GM12872 (cell line): ENCODE measurements around the gene VSTM2L.

ENCODE experiments used
- CTCF ChIP-seq: IDR thresholded peaks from 3 replicates; pipeline ENCODE4 v1.5.1; 2011; ENCODE audit warnings: low read depth, mild to moderate bottlenecking, low read length, moderate library complexity; ENCODE audit not compliant: insufficient read depth

The VSTM2L gene

DNA sequence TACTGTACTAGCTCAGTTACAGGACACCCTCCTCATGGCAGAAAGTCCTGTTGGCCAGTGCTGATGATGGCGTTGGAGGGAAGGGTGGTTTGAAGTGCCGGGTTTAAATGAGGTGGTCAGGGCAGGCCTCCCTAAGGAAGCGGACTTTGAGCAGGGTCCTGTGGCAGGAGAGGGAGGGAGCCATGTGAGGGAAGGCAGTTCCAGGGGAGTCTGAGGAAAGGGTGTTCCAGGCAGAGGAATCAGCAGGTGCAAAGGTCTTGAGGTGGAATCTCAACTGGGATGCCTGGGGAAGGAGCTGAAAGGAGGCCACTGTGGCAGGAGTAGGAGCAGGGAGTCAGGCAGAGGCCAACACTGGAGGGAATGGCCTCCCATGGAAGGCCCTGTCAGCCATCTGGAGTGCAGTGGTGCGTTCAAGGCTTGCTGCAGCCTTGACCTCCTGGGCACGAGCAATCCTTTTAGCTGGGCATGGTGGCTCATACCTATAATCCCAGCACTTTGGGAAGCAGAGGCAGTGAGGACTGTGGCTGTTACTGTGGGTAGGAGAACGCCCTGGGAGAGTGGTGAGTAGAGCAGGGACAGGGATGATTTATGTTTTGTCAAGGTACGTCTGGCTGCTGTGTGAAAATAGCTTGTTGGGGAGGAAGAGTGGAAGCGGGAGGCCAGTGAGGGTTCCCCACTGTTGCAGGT lies 26.2 kb downstream of the VSTM2L start:
- no peak for TF ChIP-seq CTCF

- no peak for TF ChIP-seq CTCF
Measured at GRCh38 chr20:37929683-37930014, 26.7 kb downstream of the VSTM2L start.

DNA sequence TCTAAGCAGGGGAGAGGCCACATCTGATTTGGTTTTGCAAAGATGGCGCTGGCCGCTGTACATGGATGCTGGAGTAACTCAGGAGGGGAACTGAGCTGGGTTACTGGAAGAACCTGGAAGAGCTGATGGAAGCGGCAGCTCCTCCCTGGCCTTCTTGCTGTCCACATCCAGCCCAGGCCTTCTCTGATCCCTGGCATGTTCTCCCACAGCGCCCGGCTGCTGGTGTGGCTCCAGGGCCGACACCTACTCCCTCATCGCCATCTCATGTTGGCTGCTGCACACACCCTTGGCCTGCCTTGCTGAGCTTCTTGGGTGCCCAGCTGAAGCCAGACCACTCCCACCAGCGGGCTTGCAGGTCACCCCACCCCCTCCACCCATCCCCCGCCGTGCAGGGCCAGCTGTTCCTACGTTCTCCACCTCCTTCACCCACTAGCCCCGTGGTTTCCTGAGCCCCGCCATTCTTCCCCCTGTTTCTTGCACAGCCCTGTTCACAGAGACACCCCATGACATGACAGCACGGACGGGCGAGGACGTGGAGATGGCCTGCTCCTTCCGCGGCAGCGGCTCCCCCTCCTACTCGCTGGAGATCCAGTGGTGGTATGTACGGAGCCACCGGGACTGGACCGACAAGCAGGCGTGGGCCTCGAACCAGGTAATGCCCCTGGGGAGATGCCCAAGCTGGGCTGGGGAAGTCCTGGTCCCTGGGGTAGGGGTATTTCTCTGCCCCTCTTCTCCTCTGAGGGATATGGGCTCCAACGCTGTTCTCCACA lies 28.4 kb downstream of the VSTM2L start:
- no peak for TF ChIP-seq CTCF

DNA sequence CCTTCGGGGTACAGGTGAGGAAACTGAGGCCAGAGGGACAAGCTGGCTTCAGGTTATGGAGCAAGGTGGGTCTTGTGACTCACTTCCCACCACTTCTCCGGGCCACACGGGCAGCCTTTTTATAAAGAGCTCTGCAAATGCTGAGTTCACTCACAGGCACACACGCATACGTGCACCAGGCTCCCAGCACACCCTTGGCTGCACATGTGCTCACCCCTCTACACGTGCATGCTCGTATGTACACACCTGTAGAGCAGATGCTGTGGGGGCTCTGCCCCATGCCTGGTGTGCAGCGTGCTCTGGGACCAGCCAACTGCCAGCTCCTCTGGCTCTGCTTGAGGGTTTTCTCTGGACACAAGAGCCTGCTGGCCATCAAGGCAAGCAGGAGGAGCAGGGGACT lies 29.1 kb downstream of the VSTM2L start:
- TF ChIP-seq CTCF = no peak

DNA sequence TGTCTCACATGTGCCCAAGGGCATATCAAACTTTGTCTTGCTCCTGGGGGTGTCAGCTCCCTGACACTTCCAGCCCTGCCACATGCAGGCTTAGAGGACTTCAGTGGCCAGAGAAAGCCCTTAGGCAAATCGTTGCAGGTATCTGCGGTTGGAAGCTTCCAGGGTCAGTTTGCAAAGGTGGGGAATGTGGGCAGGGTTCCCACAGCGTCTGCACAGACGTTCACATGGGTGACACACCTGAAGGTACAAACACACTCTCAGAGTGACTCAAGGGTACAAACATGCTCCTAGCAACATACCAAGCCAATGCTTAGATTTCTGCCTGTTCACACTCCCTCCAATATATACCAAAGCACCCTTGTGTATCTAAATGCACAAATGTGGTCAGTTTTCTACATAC lies 30.0 kb downstream of the VSTM2L start:
- no peak for TF ChIP-seq CTCF

DNA sequence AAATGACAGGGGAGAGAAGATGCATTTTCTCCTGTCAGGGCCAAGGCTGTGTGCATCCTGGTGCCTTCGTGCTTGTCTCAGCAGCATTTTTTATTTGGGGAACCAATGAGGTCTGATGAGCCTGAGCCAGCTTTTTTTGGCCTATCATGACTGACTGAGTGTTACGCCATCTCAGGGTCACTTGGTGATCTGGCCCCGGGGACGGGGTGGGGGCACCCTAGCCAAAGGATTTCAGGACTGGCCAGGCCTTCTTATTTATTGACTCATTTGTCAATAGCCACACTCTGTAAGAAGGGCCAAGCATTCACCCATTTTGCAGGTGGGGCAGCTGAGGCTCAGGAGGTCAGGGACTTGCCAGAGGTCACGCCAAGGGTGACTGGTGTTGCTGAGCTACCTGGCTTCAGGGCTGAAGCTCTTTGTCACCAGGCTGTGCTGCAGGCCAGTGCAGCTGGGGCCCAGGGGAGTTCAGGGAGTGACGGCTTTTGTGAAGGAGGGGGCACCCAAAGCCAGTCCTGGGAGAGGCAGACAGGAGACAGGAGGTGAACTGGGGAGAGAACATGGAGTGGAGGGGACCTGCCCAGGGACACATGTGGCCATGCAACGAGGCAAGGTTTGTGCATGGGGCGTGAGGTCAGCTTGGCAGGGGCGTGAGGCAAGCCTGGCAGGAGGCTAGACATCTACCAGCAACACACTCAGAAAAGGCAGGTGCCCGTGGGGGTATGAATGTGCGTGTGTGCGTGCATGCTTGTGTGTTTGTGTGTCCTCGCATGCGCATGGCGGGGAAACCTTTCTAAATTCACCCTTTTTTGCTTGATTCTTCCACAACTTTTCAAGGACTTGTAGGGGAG lies 31.1 kb downstream of the VSTM2L start:
- TF ChIP-seq CTCF = no peak
